ENCODE results near the gene VIPR2.
"Not testable (repeated sequence)": the region's sequence is repeated elsewhere in the genome, so short reads cannot be mapped to it uniquely, and the experiment has no call there.

VIPR2 gene, protein sequence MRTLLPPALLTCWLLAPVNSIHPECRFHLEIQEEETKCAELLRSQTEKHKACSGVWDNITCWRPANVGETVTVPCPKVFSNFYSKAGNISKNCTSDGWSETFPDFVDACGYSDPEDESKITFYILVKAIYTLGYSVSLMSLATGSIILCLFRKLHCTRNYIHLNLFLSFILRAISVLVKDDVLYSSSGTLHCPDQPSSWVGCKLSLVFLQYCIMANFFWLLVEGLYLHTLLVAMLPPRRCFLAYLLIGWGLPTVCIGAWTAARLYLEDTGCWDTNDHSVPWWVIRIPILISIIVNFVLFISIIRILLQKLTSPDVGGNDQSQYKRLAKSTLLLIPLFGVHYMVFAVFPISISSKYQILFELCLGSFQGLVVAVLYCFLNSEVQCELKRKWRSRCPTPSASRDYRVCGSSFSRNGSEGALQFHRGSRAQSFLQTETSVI
- total RNA-seq: 0 to 0.07 reads per million in 2 donors

DNA sequence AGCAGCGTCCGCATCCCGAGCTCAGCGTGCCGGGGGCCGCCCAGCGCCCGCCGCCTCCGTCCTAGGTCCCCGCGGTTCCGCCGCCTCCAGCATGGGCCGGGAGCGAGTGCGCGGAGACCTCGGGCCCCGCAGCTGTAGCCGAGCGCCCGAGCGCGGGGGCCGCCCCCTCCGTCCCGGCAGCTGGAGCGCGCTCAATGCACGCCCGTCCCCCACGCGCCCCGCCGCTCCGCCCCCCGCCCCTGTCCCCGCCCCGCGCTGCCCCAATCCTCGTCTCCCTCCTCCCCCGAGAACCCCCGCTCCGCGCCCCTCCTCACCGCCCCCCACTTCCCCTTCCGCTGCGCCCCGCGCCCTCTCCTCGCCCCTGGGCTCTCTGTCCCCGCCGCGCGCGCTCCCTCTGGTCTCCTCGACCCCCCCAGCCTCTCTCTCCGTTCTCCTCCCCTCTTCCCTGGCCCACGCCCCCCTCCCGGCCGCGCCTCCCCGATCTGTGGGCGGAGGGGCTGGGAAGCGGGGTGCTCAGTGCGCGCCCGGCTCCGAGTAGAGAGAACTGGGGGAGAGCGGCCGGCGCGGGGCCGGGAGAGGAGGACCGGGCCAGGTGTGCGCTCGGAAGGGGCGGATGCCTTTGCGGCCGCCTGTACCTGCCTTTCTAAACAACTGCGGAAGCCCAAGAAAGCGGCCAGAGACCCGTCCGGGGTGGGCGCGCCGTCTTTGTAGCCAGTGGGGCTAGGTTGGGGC lies at the start of gene VIPR2:
Gene VIPR2, minus strand, starts transcription at position 110 of the 732 bp plus-strand sequence. Its CDS starts 96 bp downstream, at position 14.
- no peak for DNase-seq

DNA sequence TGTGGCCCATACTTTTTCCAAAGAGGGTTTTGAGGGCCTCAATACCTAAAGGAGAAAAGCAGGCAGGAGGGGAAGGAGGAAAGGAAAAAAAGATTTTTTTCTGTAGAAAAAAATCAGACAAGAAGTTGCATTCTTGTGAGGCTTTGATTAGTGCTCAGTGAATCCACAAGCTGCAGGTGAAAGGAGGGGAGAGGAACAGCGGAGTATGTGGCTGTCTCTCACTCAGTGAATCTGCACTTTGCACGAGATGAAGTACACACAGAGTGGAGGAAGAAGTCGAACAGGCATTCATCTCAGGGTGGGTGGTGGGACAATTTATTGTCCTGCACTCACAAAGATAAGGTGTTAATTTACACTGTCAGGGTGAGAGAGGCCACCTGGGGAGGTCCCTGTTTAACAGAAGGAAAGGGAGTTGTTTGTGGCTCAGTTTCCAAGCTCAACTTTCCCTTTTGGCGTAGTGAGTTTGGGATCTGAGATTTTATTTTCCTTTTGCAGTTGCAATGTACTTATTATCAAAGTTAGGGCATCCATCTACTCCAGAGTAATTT lies 49.0 kb upstream of the VIPR2 start:
- no peak for DNase-seq

DNA sequence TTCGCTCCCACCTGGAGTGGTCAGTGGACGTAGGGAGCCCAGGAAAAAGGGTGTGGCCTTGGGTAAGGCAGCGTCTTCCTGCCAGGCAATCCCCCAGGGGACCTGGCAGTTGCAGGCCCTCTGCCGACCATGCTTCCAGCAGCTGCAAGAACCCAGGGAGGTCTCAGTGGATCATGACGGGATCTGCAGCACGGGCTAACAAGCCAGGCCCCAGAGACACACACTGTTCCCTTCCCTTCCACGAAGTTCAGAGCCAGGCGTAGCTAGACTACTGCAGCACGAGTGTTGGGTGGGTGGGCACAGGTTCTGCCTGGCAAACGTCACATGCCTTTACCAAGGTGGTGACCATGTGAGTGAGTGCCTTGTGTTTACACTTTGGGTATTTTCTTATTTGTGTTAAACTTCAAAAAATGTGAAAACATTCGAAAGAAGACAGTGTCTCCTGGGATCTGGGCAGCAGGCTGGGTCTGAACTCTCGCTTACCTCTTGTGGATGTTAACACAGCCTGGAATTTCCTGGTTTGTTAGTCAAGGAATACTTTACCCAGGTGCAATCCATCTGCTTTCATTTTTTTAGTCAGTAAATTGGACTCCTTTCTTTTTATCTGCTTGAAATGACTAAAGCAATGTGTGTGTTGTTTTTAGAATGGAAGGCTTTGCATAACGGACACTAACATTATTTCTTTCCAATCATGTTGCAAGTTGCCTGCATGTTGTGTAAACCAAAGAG lies 48.2 kb upstream of the VIPR2 start:
- DNase-seq: no peak

DNA sequence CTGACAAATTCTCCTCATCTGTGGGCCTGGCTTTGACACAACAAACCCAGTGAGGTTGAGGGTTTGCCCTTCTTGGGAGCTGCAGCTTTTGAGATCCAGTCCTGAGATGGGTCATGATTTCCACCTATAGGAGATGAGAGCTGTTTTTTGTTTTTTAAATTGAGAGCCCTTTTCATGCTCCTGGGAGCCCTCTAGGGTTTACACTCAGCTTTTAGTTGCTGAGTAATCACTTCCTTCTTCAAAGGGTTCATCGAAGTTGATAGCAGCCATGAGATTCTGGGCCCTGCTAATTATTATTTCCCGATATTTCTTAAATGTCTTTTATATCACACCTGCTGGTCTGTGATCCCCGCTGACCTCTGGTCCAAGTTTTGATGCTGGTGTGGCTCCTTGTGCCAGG lies 47.3 kb upstream of the VIPR2 start:
- no peak for DNase-seq

DNA sequence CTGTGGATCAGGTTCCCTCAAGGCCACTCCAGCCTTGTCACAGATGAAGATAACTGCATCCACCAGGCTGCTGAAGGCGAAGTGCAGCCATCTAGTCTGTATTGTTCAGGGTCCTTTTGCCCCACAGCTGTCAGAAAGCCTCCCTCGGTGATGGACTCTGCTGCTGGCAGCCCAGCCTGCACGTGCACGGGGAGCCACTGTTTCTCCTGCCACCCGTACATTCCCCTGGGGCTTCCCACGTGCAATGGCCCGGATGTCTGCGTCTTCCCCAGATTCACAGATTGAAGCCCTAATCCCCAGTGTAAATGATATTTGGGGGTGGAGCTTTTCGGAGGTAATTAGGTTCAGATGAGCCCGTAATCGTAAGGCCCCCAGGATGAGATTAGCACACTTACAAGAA lies 46.6 kb upstream of the VIPR2 start:
- no peak for DNase-seq

DNA sequence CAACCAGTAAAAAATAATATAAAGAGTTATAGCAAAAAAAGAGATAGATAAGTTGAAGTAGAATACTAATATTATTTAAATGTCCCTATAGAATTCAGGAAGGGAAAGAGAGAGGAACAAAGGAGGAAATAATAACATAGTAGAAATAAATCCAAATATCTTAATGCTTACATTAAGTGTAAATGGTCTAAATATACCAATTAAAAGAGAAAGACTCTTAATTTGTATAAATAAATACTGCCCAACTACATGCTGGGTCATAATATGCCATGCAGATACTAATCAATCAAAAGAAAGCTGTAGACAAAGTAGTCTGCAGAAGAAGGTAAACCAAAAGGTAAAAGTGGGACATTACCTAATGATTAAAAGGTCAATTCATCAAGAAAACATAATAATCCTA lies 43.3 kb upstream of the VIPR2 start:
- no peak for DNase-seq

DNA sequence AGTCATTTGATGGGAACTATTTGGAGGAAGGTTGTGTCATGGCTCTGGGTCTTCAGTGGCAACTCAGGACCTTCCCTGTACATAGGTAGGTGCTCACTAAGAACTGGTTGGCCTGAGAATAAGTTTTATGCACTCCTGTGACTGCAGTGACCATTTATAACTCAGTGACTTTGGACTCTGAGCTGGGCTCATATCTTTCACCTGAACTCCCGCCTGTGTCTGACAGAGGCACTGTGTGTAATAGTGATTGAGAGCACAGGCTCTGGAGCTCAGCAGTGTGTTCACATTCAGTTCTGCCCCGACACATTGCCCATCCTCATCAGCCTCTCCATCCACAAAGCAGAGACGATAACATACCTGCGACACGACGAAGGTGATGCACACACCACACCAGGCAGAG lies 34.6 kb upstream of the VIPR2 start:
- no peak for DNase-seq

DNA sequence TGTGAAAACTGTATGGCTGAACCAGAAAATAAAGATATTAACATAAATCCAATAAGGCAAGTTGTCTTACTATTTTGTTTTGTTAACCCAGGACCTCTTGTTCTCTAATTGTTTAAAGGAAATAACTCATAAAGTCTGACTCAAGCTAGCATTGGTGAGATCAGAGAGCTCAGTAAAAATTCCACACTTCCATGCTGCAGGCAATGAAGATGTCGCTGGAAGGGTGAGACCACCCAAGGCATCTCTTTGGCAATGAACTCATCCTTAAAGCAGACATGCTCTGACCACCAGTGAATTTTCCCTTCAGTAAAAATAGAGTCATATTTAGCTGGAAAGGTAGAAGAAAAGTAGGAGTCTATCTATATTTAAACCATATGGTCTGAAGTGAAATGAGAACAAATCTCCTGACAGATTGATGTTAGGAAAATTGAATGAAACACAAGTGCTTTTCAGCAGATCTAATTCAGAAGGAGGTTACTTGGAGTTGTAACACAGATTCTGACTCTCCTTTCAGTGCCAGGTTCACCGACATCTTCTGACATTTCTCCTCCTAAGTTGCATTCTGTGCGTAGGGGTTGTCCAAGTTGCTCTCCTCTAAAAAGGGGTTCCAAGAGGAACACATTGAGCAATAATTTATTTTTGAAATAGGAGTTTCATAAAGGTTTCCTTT lies 32.8 kb upstream of the VIPR2 start:
- no peak for DNase-seq

DNA sequence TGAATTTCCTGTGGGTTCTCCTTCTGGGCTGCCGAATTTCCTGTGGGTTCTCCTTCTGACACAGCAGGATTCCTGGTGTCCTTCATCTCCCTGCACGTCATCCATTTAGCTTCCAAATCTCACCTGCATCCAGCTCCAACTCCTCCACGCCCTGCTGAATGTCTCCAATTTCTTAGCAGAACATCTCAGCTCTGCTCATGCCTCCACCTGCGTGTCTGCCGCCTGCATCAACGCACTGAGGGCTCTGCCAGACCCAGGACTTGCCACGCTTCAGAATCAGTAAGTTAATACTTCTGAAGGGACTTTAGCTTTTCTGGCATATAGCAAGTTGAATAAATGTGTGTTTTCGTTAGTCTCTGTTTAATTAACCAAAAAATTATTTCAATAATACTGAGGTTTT lies 31.1 kb upstream of the VIPR2 start:
- DNase-seq: peak; percentile 16

DNA sequence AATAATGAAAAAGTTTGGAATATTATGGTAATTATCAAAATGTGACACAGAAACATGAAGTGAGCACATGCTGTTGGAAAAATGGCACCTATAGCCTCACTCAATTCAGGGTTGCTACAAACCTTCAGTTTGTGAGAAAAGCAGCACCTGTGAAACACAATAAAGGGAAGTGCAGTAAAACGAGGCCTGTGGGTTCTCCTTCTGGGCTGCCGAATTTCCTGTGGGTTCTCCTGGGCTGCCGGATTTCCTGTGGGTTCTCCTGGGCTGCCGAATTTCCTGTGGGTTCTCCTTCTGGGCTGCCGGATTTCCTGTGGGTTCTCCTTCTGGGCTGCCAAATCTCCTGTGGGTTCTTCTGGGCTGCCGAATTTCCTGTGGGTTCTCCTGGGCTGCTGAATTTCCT lies 30.4 kb upstream of the VIPR2 start:
- peak; percentile 12 for DNase-seq

DNA sequence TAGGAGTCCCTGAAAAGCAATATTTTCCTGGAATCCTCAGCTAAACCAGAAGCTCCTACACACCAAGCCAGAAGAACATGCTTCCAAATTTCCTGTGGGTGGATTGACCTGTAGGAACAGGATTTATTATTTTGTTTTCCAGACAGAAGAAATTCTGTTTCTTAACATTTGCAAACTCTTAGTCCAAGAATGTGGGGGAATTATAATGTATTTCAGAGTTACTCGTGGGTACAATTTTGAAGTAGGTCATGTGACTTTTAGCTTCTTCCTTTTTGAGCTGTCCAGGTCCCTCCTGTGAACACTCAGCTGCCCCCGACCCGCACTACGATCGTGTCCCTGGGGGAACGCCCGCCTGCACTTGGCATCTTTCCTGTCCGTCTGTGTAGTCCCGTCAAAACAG lies 27.7 kb upstream of the VIPR2 start:
- DNase-seq: no peak

DNA sequence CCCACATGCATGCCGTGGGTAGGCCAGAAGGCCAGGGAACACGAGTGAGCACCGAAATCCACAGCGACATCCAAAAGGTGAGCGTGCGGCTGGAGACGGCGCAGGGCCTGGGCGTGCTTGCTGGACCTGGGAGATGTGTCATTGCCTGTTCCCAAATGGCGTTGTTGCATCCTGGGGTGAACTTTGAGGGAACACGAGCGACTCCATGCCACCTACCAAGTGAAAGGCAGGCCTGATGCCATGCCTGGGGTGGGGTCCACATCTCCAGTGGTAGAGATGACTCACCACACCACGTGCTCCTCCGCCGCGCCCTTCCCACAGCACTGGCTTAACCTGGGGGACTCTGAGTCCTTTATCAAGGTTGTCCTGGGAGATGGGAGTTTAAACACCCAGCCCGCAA lies 24.7 kb upstream of the VIPR2 start:
- no peak for DNase-seq

DNA sequence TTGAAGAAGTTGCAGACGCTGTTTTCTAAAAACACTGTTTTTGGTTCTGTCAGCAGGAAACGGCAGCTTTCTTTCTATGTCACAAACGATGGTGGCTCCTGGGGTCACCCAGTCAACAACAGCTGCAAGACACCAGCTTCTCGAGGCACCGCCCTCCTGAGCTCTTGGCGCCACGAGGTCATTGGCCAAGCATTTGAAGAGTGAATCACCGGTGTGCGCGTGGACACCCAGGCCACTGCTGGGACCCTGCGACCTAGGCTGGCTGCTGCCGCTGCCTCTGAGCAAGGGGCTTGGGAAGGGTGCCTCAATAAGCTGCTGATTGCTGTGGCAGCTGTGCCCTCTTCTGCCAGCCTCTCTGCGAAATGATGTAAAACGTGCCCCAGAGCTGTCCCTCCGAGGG lies 22.5 kb upstream of the VIPR2 start:
- no peak for DNase-seq

DNA sequence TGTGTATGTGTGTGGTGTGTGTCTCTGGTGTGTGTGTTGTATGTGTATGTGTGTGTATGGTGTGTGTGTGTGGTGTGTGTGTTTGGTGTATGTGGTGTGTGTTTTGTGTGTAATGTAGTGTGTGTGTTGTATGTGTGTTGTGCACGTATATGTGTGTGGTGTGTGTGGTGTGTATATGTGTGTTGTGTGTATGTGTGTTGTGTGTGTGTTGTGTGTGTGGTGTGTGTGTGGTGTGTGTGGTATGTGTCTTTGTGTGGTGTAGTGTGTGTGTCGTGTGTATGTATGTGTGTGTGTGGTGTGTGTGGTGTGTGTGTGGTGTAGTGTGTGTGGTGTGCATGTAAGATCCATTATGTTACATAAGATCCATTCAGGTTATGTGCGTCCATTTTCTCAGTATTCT lies 21.9 kb upstream of the VIPR2 start:
- no peak for DNase-seq

DNA sequence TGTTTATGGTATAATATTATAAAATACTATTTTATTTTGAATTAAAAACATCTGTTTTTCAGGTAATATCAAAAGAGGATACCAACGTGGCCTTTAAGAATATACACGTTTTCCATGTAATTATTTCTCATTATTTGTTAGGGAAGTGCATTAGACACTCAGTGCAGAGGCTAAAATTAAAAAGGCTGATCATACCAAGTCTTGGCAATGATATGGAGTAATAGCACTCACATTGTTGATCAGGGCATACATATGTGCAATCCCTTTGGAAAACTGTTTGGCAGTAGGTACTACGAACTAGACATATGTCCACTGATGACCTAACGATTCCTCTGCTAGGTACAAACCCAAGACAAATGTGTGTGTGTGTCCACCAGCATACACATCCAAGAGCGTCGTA lies 20.7 kb upstream of the VIPR2 start:
- DNase-seq: no peak

DNA sequence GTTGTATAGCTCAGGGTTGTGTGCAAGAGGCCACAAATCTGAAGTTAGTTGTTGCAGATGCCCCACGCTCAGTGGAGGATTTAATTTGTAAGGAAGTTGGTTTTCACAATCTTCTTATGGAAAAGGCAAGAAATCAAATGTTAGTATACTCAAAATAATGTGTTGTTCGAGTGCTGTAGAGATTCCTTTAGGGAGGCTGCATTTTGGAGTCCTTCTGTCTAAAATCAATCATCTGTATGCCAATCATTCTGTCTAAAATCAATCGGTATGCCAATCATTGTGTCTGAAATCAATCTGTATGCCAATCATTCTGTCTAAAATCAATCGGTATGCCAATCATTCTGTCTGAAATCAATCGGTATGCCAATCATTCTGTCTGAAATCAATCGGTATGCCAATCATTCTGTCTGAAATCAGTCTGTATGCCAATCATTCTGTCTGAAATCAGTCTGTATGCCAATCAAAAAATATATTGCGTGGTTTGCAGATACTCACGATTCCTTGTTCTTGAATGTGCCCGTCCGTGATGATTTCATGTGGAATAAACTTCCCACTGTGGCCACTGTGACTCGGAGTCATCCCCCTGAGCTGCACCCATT lies 19.1 kb upstream of the VIPR2 start:
- not testable (repeated sequence) for DNase-seq

DNA sequence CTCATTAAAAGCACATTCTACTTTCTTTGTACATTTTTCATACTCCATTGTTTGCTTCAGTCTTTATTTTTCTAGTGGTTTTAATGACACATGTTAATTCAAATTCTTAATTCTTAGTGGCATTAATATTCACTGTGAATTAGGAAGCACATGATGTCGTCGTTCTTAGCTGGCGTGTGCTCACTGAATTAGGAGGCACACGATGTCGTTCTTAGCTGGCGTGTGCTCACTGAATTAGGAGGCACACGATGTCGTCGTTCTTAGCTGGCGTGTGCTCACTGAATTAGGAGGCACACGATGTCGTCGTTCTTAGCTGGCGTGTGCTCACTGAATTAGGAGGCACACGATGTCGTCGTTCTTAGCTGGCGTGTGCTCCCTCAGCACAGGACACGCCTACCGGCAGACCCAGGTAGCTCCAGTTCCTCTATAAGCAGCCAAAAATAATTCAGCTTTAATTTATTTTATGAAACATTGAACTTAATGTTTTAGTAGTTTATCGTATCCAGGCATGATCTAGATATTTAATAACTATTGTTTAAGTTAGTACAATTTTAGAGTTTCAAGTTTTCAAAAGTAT lies 17.5 kb upstream of the VIPR2 start:
- DNase-seq: not testable (repeated sequence)

DNA sequence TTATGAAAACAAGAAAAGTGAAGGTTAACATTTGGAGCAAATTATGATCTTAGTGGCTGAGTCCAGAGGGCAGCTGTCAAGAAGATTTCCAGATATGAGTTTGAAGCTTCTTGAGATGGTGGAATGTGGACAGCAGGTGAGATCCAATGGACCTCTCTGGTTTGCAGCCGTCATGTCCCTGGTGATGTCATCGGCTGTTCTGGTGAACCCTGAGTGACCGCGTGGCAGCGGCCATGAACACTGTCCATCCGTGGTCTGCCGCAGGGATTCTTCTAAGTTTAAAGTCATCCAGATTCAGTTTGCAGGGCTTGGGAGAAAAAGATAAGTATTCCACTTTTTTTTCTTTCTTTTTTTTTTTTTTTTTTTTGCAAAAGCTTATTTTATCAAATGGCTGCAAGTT lies 15.8 kb upstream of the VIPR2 start:
- DNase-seq: no peak

DNA sequence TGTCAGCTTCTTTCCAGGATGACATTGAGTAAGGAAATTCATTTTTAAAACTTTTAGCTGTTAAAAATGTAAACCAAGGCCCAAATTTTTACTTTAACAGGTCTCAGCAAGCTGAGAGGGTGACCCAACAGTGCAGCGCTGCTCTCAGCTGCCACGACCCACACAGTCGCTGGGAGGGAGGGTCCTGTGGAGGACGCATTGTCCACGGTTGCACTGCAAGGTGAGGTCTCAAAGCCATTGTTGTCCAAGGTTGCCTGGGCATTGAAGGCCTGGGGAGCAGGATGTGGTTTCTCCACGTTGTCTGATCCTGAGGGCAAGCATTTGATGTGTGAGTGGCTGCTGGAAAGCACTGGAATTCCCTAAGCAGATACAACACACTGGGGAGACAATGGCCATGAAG lies 15.1 kb upstream of the VIPR2 start:
- no peak for DNase-seq

DNA sequence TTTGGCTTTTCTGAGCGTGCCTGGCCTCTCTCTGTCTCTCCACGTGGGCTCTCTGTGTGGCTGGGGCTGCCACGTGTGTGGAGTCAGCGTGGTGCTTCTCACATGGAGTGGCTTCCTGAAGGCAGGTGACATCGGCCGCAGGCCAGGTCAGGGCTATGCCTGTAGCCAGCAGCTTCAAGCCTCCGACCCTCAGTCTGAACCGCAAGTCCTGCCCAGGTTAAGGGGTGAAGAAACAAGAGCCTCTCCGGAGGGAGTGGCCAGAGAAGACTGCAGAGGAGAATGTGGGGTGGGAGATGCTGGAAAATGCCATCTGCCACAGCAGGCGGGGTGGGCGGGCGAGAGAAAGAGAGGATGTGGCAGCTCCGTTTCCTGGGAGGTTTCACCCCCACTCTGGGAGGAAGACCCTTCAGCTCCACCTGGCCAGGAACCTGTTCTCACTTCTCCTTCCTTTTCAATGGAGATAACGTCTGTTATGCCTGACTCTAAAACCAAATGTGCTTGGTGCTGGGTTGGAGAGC lies 14.3 kb upstream of the VIPR2 start:
- no peak for DNase-seq

DNA sequence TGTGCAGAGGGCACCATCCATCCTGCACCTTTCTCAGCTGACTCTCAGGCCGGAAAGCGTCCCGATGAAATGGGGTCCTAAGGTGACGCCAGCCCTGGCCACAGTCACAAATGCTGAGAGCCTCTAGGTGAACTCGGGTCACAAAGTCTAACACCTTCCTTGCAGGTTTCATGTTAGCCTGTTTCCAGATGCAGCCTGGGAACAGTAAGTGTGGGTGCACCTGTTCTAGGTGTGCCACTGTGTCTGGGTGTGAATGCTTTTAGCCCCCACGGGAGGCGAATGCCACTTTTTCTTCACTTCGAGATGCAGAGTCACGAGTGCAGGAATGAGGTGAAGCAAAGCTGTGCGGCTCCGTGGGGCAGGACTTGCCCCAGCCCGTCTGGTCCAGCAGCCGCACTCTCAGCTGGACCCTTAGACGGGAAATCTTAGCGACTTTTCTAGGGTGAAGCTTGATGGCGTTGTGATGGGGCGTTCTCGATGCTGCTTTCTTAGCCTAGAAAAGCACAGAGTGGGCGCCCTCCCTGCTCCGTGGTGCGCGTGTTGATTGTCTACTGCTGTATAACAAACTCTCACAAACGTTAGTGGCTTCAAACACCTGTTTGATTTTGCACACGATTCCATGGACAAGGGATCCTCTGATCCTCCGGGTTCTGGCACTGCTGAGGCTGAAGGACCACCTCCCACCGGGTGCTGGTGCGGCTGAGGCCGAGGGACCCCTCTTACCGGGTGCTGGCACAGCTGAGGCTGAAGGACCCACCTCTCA lies 13.6 kb upstream of the VIPR2 start:
- DNase-seq: no peak
